Measurements from ENCODE around the gene SESN1. TPM values are rescaled to one million over a fixed set of nuclear protein-coding genes. Genes with fewer than 3 reads are reported as not detected.

Gene SESN1
- total RNA-seq, 1 experiment from 2014 or later, result 17.5 TPM

- no peak overlapping the region for H3K14ac ChIP-seq (ENCODE audit: insufficient read depth, low read length)
- no peak overlapping the region for H4K91ac ChIP-seq (ENCODE audit: insufficient read length, low read depth, low read length)
- no peak overlapping the region for H3T11ph ChIP-seq (ENCODE audit: low read length)
- DNase-seq, result no peak
- no peaks in the 10 kb centered on the region for H3K4me1 Mint-ChIP-seq
- H2BK120ac ChIP-seq (ENCODE audit: low read depth, low read length, poor library complexity, severe bottlenecking), result no peak overlapping the region
- H2AFZ ChIP-seq (ENCODE audit: low read length), result no peak overlapping the region
- H4K5ac ChIP-seq (ENCODE audit: insufficient read length, low read depth, low read length), result no peak overlapping the region
- H3K4me3 Mint-ChIP-seq, result no peak overlapping the region
- H3K18ac ChIP-seq (ENCODE audit: insufficient read length, low read depth, low read length), result no peak overlapping the region
- H3K36me3 Mint-ChIP-seq (ENCODE audit: insufficient read depth in 1 of 3, low read depth in 3 of 3), result no peaks in the 10 kb centered on the region
- no peaks in the 10 kb centered on the region for H3K79me1 ChIP-seq (ENCODE audit: insufficient read depth, low read depth, low read length, poor library complexity, severe bottlenecking)
- H3K27ac ChIP-seq (ENCODE audit: insufficient read length, low read depth, low read length), result no peak overlapping the region
- no peak overlapping the region for H2BK5ac ChIP-seq (ENCODE audit: insufficient read length, low read length)
- no peak overlapping the region for H3K23ac ChIP-seq (ENCODE audit: insufficient read length, low read depth, low read length)
- H3K79me2 ChIP-seq (ENCODE audit: insufficient read depth, low read length), result no peaks in the 10 kb centered on the region
- no peak overlapping the region for H3K56ac ChIP-seq (ENCODE audit: insufficient read length, low read depth, low read length)
- no peaks in the 10 kb centered on the region for H3K4me1 ChIP-seq (ENCODE audit: insufficient read depth, low read length)
- no peaks in the 10 kb centered on the region for H3K9me3 Mint-ChIP-seq
- H2BK20ac ChIP-seq (ENCODE audit: low read depth, low read length, poor library complexity, severe bottlenecking), result no peak overlapping the region
- no peak overlapping the region for H2BK15ac ChIP-seq (ENCODE audit: low read depth, low read length)
- no peak overlapping the region for H4K8ac ChIP-seq (replicated peaks; ENCODE audit: insufficient read length, low read depth, low read length)
- no peaks in the 10 kb centered on the region for H3K23me2 ChIP-seq (ENCODE audit: insufficient read length, low read depth, low read length, poor library complexity, severe bottlenecking)
- no peak overlapping the region for H3K9ac ChIP-seq (ENCODE audit: extremely low read depth, insufficient read length, low read length)
- no peaks in the 10 kb centered on the region for H3K27me3 ChIP-seq (ENCODE audit: insufficient read depth, low read length)
- H3K9me3 ChIP-seq (ENCODE audit: control insufficient read depth, low read depth, low read length), result no peaks in the 10 kb centered on the region
- H3K27me3 Mint-ChIP-seq (ENCODE audit: low read depth), result no peaks in the 10 kb centered on the region
- no peak overlapping the region for H3K4ac ChIP-seq (ENCODE audit: low read depth, low read length)
- H2BK12ac ChIP-seq (ENCODE audit: insufficient read length, low read depth, low read length), result no peak overlapping the region
- H3K27ac Mint-ChIP-seq, result no peak overlapping the region
- H4K20me1 ChIP-seq (ENCODE audit: control insufficient read depth, insufficient read depth, insufficient read length), result no peaks in the 10 kb centered on the region
- no peak overlapping the region for H3K4me2 ChIP-seq (ENCODE audit: insufficient read depth, insufficient read length, low read length)
- TF ChIP-seq, protein P1, sequence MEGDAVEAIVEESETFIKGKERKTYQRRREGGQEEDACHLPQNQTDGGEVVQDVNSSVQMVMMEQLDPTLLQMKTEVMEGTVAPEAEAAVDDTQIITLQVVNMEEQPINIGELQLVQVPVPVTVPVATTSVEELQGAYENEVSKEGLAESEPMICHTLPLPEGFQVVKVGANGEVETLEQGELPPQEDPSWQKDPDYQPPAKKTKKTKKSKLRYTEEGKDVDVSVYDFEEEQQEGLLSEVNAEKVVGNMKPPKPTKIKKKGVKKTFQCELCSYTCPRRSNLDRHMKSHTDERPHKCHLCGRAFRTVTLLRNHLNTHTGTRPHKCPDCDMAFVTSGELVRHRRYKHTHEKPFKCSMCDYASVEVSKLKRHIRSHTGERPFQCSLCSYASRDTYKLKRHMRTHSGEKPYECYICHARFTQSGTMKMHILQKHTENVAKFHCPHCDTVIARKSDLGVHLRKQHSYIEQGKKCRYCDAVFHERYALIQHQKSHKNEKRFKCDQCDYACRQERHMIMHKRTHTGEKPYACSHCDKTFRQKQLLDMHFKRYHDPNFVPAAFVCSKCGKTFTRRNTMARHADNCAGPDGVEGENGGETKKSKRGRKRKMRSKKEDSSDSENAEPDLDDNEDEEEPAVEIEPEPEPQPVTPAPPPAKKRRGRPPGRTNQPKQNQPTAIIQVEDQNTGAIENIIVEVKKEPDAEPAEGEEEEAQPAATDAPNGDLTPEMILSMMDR (conservative IDR thresholded peaks at IDR 0.05), result no peak
- H2AK5ac ChIP-seq (ENCODE audit: insufficient read length, low read length), result no peak overlapping the region
Observed at GRCh38 chr6:109121411-109121810, 26.8 kb upstream of the SESN1 start.

Measured in H9 (cell line).